ENCODE data around the gene DCAF15. TPM values are rescaled to one million over a fixed set of nuclear protein-coding genes. Genes with fewer than 3 reads are reported as not detected.

Gene DCAF15, protein sequence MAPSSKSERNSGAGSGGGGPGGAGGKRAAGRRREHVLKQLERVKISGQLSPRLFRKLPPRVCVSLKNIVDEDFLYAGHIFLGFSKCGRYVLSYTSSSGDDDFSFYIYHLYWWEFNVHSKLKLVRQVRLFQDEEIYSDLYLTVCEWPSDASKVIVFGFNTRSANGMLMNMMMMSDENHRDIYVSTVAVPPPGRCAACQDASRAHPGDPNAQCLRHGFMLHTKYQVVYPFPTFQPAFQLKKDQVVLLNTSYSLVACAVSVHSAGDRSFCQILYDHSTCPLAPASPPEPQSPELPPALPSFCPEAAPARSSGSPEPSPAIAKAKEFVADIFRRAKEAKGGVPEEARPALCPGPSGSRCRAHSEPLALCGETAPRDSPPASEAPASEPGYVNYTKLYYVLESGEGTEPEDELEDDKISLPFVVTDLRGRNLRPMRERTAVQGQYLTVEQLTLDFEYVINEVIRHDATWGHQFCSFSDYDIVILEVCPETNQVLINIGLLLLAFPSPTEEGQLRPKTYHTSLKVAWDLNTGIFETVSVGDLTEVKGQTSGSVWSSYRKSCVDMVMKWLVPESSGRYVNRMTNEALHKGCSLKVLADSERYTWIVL
- 5.5 and 14.9 TPM in 2 replicates for total RNA-seq

DNA sequence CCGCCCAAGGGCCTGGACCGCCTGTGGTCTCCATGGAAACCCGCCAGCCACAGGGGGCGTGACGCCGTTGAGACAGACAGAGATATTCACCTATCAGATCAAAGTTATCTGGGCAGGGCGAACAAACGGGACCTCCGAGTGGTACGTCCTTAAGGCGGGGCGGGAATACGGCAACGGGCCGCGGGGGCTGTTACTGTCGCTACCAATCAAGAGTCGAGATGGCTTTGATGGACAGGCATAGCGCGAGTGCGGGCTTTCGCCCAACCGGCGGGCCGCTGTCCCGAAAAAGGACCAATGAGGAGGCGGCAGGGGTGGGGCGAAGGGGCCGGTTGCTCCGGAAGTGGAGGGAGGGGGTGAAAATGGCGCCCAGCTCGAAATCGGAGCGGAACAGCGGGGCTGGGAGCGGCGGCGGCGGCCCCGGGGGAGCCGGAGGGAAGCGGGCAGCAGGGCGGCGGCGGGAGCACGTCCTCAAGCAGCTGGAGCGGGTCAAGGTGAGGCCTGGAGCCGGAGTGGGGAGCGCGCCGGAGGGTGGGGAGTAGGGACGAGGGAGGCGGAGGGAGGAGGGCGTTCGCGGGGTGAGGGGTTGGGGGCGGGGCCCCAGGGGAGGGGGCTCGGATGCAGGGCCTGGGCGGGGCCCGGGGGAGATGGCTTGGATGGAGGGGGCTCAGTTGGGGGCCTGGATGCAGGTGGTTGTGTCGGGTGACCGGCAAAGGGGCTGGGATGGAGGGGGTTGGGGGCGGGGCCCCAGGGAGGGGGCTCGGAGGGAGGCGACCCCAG, at the start of gene DCAF15:
TSS of gene DCAF15 (plus strand) at position 356 of the 777 bp plus-strand sequence. CDS start at position 360, 4 bp downstream.

DNA sequence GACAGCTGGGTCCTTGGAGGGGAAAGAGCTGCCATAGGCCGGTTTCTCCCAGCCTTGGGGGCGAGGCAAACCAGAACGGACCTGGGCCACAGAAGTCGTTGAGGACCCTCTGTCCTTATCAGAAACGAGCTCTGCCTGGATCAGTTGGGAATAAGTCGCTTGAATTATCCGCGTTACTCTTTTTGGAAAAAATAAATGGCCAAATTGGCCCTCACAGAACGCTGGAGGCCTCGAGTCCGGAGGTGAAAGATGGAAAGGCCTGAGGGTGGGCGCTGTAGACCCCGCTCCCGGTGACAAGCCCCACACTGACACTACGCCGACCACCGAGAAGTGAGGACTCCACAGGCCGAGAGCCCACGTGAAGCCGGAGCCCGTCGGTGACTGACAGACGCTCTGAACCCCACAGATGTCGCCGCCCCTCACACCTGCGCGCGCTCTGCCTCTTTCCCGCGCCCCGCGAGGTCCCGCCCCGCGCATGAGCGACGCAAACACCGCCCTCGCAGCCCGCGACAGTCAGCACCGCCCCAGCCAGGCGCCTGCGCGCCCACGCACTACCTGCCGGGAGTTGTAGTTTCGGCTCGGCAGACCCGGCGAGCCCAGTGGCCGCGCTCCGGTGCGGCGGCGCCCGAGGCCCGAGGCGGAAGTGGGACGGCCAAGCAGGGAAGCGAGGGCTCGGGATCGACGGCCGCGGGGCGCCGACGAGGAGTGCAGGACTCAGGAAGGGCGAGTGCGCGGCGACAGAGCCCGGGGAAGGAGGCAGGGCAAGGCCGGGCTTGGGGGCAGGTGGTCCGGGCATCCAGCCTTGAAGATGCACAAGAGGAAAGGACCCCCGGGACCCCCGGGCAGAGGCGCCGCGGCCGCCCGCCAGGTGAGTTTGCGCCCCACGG, 46.4 kb upstream of the DCAF15 start, which contains the start of the genes BRME1 and CC2D1A:
TSS of gene BRME1 (minus strand) at position 484 of the 887 bp plus-strand sequence. CDS start 1,225 bp downstream, outside the sequence.
TSS of gene CC2D1A (plus strand) at position 568 of the 887 bp plus-strand sequence. CDS start at position 809, 241 bp downstream.

DNA sequence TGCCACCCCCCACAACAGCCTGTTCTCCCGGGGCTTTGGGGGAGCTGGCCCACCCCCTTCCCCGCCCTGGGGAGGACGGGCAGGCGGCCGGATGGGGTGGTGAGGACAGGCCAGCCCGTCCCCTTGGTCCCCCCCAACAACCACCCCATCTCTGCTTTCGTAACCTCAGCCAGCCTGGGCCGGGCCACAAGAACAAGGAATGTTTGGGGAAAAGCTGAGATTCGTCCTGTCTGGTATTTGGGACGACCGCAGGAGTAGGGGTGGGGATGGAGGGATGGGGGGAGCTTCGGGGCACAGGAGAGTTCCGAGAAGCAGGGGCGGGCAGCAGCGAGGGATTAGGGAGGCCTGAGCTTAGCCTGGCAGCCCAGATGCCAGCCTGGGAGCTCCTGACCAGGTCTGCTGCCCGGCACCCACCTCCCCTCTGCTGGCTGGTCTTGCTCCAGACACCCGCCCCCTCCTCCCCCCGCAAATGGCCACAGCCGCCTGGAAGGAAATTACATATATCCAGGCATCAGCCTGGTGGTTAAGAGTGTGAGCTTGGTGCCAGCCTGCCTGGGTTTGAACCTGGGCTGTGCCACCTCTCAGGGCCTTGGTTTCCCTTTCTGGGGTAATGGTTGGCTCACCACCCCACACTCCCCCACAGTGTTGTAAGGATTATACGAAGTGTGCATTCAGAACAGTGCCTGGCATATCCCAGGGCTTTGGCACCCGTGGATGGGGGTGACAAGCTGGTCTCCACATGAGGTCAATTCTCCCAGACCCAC, 13.8 kb upstream of the DCAF15 start, which contains the start of gene PODNL1:
TSS of gene PODNL1 (minus strand) at position 117 of the 764 bp plus-strand sequence. CDS start 236 bp downstream, outside the sequence.

DNA sequence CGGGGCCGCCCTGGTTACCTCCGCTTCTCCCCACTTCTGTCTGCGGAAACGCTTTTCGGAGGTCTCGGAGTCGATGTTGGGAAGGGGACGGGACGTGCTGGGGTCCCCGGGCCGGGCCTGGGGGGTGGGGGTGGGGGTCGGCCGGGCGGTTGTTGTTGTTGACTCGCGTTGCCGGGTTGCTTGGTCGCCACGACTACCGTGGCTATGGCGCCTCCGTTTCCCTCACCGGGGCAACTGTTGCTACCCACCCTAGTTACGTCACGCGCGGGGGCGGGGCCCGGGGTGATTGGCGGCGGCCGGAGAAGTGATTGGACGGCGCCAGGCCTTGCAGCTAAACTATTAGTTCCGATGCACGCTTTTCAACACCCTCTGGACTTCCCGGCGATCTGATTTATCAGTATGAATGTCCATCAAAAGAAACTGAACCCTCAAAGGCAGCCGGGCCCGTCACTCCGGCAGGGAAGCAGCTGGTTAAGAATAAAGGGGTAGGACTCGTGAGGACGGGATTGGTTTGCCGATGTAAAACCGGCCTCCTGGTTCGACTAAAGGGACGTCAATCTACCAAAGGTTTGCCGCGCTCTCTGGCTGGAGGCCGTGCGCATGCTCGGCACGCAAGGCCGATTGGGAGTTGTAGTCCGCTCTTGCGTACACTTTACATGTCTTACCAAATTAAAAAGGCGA, 53.9 kb downstream of the DCAF15 start, which contains the start of gene RFX1:
TSS of gene RFX1 (minus strand) at position 236 of the 681 bp plus-strand sequence. CDS start 12,477 bp downstream, outside the sequence.

Other genes with a start within 250 kb of the DCAF15 start
- 30.6 and 54.3 TPM in 2 replicates for gene MRI1, start 188.0 kb upstream of the DCAF15 start, total RNA-seq
- gene C19orf53, start 178.1 kb upstream of the DCAF15 start, total RNA-seq, result 57.2 and 63.3 TPM in 2 replicates
- gene ZSWIM4, start 157.1 kb upstream of the DCAF15 start, total RNA-seq, result 5.5 and 11.7 TPM in 2 replicates
- not detected in 2 replicates for gene NANOS3, start 75.4 kb upstream of the DCAF15 start, total RNA-seq
- gene BRME1, start 46.4 kb upstream of the DCAF15 start, total RNA-seq, result 0.55 and 0.87 TPM in 2 replicates
- gene CC2D1A, start 46.3 kb upstream of the DCAF15 start, total RNA-seq, result 6.9 and 8.0 TPM in 2 replicates
- under 0.01 and 1.2 TPM in 2 replicates for gene PODNL1, start 14.1 kb upstream of the DCAF15 start, total RNA-seq
- gene RFX1, start 53.8 kb downstream of the DCAF15 start, total RNA-seq, result 3.7 and 3.9 TPM in 2 replicates
- gene RLN3, start 75.6 kb downstream of the DCAF15 start, total RNA-seq, result not detected in 2 replicates
- gene IL27RA, start 79.3 kb downstream of the DCAF15 start, total RNA-seq, result 1.00 and 2.4 TPM in 2 replicates
- gene PALM3, start 109.6 kb downstream of the DCAF15 start, total RNA-seq, result 0.55 and 0.87 TPM in 2 replicates
- gene MISP3, start 120.3 kb downstream of the DCAF15 start, total RNA-seq, result 0.11 and 0.25 TPM in 2 replicates
- gene C19orf67, start 133.3 kb downstream of the DCAF15 start, total RNA-seq, result not detected in 2 replicates
- 22.1 and 30.0 TPM in 2 replicates for gene SAMD1, start 138.2 kb downstream of the DCAF15 start, total RNA-seq
- 47.5 and 56.1 TPM in 2 replicates for gene PRKACA, start 165.3 kb downstream of the DCAF15 start, total RNA-seq
- gene ASF1B, start 184.1 kb downstream of the DCAF15 start, total RNA-seq, result 7.2 and 24.0 TPM in 2 replicates